Transverse colon (tissue), 4 donors: ENCODE results near the gene ACVR1B.

Experiments used
- EP300 ChIP-seq: sonication (generic); formaldehyde crosslinking; IDR thresholded peaks from one replicate; pipeline ENCODE4 v1.6.1; 2017; ENCODE audit warnings: antibody characterized with exemption, low read depth
- POLR2AphosphoS5 ChIP-seq, 3 donors: sonication (generic); formaldehyde crosslinking; IDR thresholded peaks; one replicate each; pipeline ENCODE4 v1.6.1; 2016; ENCODE audit warnings: antibody characterized with exemption in 3 of 3
- TF ChIP-seq, protein P1 (sequence below), 5 experiments: fragments of 200-600 bp in 3 of 5; fragments of 450-650 bp in 2 of 5; sonication (generic) in 3 of 5; IDR thresholded peaks; 1 replicate in 2 of 5; 2 replicates in 3 of 5; pipeline ENCODE4 v1.5.1; 2016 to 2017; ENCODE audit warnings: antibody characterized with exemption in 5 of 5, inconsistent platforms in 3 of 5, mild to moderate bottlenecking in 2 of 5, moderate library complexity in 1 of 5

DNA sequence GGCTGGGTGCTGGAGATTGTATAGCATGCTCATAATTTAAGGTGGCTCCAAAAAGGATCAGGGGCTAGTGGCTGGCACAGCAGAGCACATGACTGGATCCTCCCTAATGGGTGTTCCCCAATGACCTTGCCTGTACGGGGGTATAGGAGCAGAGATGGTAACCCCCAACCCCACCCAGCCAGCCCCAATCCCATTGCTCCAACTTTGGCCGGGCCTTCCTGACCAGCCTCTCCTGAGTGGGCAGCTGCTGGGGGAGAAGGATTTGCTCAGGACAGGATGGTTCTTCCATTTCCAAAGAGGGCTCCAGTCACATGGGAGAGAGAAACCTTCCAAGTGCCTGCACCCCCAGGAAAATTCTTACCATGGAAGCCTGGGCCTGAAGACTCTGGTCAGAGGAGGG, 84.4 kb downstream of the ACVR1B start:
- TF ChIP-seq, protein P1, sequence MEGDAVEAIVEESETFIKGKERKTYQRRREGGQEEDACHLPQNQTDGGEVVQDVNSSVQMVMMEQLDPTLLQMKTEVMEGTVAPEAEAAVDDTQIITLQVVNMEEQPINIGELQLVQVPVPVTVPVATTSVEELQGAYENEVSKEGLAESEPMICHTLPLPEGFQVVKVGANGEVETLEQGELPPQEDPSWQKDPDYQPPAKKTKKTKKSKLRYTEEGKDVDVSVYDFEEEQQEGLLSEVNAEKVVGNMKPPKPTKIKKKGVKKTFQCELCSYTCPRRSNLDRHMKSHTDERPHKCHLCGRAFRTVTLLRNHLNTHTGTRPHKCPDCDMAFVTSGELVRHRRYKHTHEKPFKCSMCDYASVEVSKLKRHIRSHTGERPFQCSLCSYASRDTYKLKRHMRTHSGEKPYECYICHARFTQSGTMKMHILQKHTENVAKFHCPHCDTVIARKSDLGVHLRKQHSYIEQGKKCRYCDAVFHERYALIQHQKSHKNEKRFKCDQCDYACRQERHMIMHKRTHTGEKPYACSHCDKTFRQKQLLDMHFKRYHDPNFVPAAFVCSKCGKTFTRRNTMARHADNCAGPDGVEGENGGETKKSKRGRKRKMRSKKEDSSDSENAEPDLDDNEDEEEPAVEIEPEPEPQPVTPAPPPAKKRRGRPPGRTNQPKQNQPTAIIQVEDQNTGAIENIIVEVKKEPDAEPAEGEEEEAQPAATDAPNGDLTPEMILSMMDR (IDR thresholded peaks at IDR 0.05), result no peak
- TF ChIP-seq EP300, result no peak
- no peak for TF ChIP-seq POLR2AphosphoS5 (IDR thresholded peaks at IDR 0.05)
